ENCODE results near the gene GPR35. TPM values are rescaled to one million over a fixed set of nuclear protein-coding genes. Genes with fewer than 3 reads are reported as not detected.
A peak's percentile ranks its signal among the peaks of the same experiment; 100 is the strongest.

The GPR35 gene
- total and polyA plus RNA-seq, 2 of the 13 experiments (the other 11 are each of a cell fraction or from before 2014, with no cell fraction given) = 27.1 to 44.2 TPM

- TF ChIP-seq ZNF770 (CRISPR knock-in tag; IDR thresholded peaks at IDR 0.05) (peak; percentile 43; the same call in 1 of the 2 replicates), CAMTA2 (CRISPR knock-in tag; IDR thresholded peaks at IDR 0.05; ENCODE audit: borderline replicate concordance) (no peak), PBX3 (CRISPR knock-in tag; IDR thresholded peaks at IDR 0.05; ENCODE audit: borderline replicate concordance) (no peak), HNRNPLL (IDR thresholded peaks at IDR 0.05; ENCODE audit: low read depth, low read length, poor library complexity, severe bottlenecking) (peak; percentile 60), IKZF1 (IDR thresholded peaks at IDR 0.05) (no peak), ZNF350 (CRISPR knock-in tag; IDR thresholded peaks at IDR 0.05; ENCODE audit: borderline replicate concordance, low read depth) (peak; percentile 35; the same call in 1 of the 2 replicates), NR1H2 (CRISPR knock-in tag; IDR thresholded peaks at IDR 0.05; ENCODE audit: borderline replicate concordance, low read depth) (no peak), HNRNPL (IDR thresholded peaks at IDR 0.05; ENCODE audit: low read depth, low read length) (0 out of 2 replicates have a peak, but pooled peaks have one; percentile 50), MXD1 (CRISPR knock-in tag; IDR thresholded peaks at IDR 0.05) (no peak), NR2F2 (IDR thresholded peaks at IDR 0.05; ENCODE audit: borderline replicate concordance, low read depth) (peak; percentile 11; the same call in 1 of the 2 replicates), RBFOX2 (IDR thresholded peaks at IDR 0.05; ENCODE audit: low read depth, low read length) (no peak), FOXO4 (CRISPR knock-in tag; conservative IDR thresholded peaks at IDR 0.05) (0 out of 2 replicates have a peak, but pooled peaks have one; percentile 87), U2AF1 (optimal IDR thresholded peaks at IDR 0.05; ENCODE audit: low read depth, low read length) (no peak), THAP11 (CRISPR knock-in tag; IDR thresholded peaks at IDR 0.05) (no peak), HNF4G (IDR thresholded peaks at IDR 0.05; ENCODE audit: borderline replicate concordance, low read depth, low read length) (no peak), HNF4G (CRISPR knock-in tag; IDR thresholded peaks at IDR 0.05; ENCODE audit: borderline replicate concordance, low read depth) (0 out of 2 replicates have a peak, but pooled peaks have one; percentile 2), XBP1 (CRISPR knock-in tag; IDR thresholded peaks at IDR 0.05) (no peak), SAP130 (CRISPR knock-in tag; IDR thresholded peaks at IDR 0.05; ENCODE audit: low read depth) (0 out of 2 replicates have a peak, but pooled peaks have one; percentile 3), EED (CRISPR knock-in tag; IDR thresholded peaks at IDR 0.05) (peak; percentile 25; the same call in 1 of the 2 replicates), ATF7-NPFF (CRISPR knock-in tag; IDR thresholded peaks at IDR 0.05; ENCODE audit: low read depth) (peak; percentile 64; the same call in 1 of the 2 replicates), NCOA5 (CRISPR knock-in tag; IDR thresholded peaks at IDR 0.05) (no peak), THAP7 (CRISPR knock-in tag; IDR thresholded peaks at IDR 0.05) (0 out of 2 replicates have a peak, but pooled peaks have one; percentile 51), ZNF782 (CRISPR knock-in tag; IDR thresholded peaks at IDR 0.05; ENCODE audit: borderline replicate concordance) (0 out of 2 replicates have a peak, but pooled peaks have one; percentile 75)
Observed at GRCh38 chr2:240586919-240587800, 38.1 kb upstream of the GPR35 start (continued).
